NCI-H2227 (cell line): Measurements from ENCODE around the gene PTPN1.
"Not testable (repeated sequence)": the region's sequence is repeated elsewhere in the genome, so short reads cannot be mapped to it uniquely, and the experiment has no call there.

Experiments used
- DNase-seq: peaks from one replicate; lab custom pipeline; 2025; ENCODE audit not compliant: unreplicated experiment; lab: John Stamatoyannopoulos, UW

The PTPN1 gene

GRCh38 chr20:50527068-50527605 is 17.0 kb downstream of the PTPN1 start:
- DNase-seq, result no peak

- no peak for DNase-seq
Observed at GRCh38 chr20:50528129-50528528, 17.9 kb downstream of the PTPN1 start.

- no peak for DNase-seq
Observed at GRCh38 chr20:50528804-50529351, 18.7 kb downstream of the PTPN1 start.

GRCh38 chr20:50532221-50532620 is 22.0 kb downstream of the PTPN1 start:
- DNase-seq, result no peak

- no peak for DNase-seq
Observed at GRCh38 chr20:50533061-50533460, 22.9 kb downstream of the PTPN1 start.

- DNase-seq, result no peak
Observed at GRCh38 chr20:50533464-50533863, 23.3 kb downstream of the PTPN1 start.

- no peak for DNase-seq
Observed at GRCh38 chr20:50534567-50534966, 24.4 kb downstream of the PTPN1 start.

GRCh38 chr20:50535162-50535561 is 25.0 kb downstream of the PTPN1 start:
- DNase-seq, result no peak

GRCh38 chr20:50536333-50536732 is 26.1 kb downstream of the PTPN1 start:
- DNase-seq, result peak; percentile 15

- DNase-seq, result no peak
Observed at GRCh38 chr20:50537546-50538201, 27.5 kb downstream of the PTPN1 start.

- DNase-seq, result no peak
Observed at GRCh38 chr20:50538276-50538675, 28.1 kb downstream of the PTPN1 start.

- not testable (repeated sequence) for DNase-seq
Observed at GRCh38 chr20:50539798-50540197, 29.6 kb downstream of the PTPN1 start.

- DNase-seq, result no peak
Observed at GRCh38 chr20:50540620-50541605, 30.7 kb downstream of the PTPN1 start.

- no peak for DNase-seq
Observed at GRCh38 chr20:50541606-50542041, 31.4 kb downstream of the PTPN1 start.

- DNase-seq, result no peak
Observed at GRCh38 chr20:50543326-50543725, 33.1 kb downstream of the PTPN1 start.

GRCh38 chr20:50545126-50545525 is 34.9 kb downstream of the PTPN1 start:
- no peak for DNase-seq

GRCh38 chr20:50546729-50547314 is 36.6 kb downstream of the PTPN1 start:
- DNase-seq, result no peak

- DNase-seq, result no peak
Observed at GRCh38 chr20:50547964-50548363, 37.8 kb downstream of the PTPN1 start.

GRCh38 chr20:50548396-50548795 is 38.2 kb downstream of the PTPN1 start:
- DNase-seq, result no peak

- DNase-seq, result no peak
Observed at GRCh38 chr20:50550531-50550930, 40.3 kb downstream of the PTPN1 start.

- no peak for DNase-seq
Observed at GRCh38 chr20:50551288-50551687, 41.1 kb downstream of the PTPN1 start.
